ENCODE data around the gene RAPGEF5.
A peak's percentile ranks its signal among the peaks of the same experiment; 100 is the strongest.

The RAPGEF5 gene

GRCh38 chr7:22240904-22241571 is 115.9 kb downstream of the RAPGEF5 start:
- H3K36me3 ChIP-seq: peaks cover 54% of the 10 kb centered on the region
- no peaks in the 10 kb centered on the region for H3K27me3 ChIP-seq
- H3K9ac ChIP-seq: no peak overlapping the region
- no peaks in the 10 kb centered on the region for H4K20me1 ChIP-seq
- H3K9me3 ChIP-seq: peaks cover 11% of the 10 kb centered on the region
- no peak for TF ChIP-seq Cebpa-rat (IDR thresholded peaks at IDR 0.05)
- H3K4me2 ChIP-seq: no peak overlapping the region
- H3K27ac ChIP-seq: no peak overlapping the region
- no peaks in the 10 kb centered on the region for H3K4me1 ChIP-seq
- H3K4me3 ChIP-seq: no peak overlapping the region

- Histone ChIP-seq H3K9me3 (no peaks in the 10 kb centered on the region), H3K9ac (no peak overlapping the region), H3K36me3 (peaks cover 33% of the 10 kb centered on the region), H3K4me1 (no peaks in the 10 kb centered on the region), H3K4me3 (no peak overlapping the region), H3K27ac (no peak overlapping the region), H3K27me3 (no peaks in the 10 kb centered on the region), H4K20me1 (no peaks in the 10 kb centered on the region), H3K4me2 (no peak overlapping the region)
- TF ChIP-seq Cebpa-rat (IDR thresholded peaks at IDR 0.05): no peak
These were observed 118.3 kb downstream of the RAPGEF5 start for GRCh38 chr7:22238354-22239311.

- Histone ChIP-seq H4K20me1 (no peaks in the 10 kb centered on the region), H3K9ac (no peak overlapping the region), H3K27ac (no peak overlapping the region), H3K36me3 (peaks cover 22% of the 10 kb centered on the region), H3K4me2 (no peak overlapping the region), H3K27me3 (no peaks in the 10 kb centered on the region), H3K9me3 (no peaks in the 10 kb centered on the region), H3K4me3 (no peak overlapping the region), H3K4me1 (no peaks in the 10 kb centered on the region)
- TF ChIP-seq Cebpa-rat (IDR thresholded peaks at IDR 0.05): no peak
These were observed 121.8 kb downstream of the RAPGEF5 start for GRCh38 chr7:22235134-22235533.

GRCh38 chr7:22234227-22234626 is 122.7 kb downstream of the RAPGEF5 start:
- no peaks in the 10 kb centered on the region for H3K4me1 ChIP-seq
- H3K4me3 ChIP-seq: no peak overlapping the region
- H3K27ac ChIP-seq: no peak overlapping the region
- H3K27me3 ChIP-seq: no peaks in the 10 kb centered on the region
- no peak overlapping the region for H3K4me2 ChIP-seq
- H3K9me3 ChIP-seq: no peaks in the 10 kb centered on the region
- no peaks in the 10 kb centered on the region for H4K20me1 ChIP-seq
- peaks cover 27% of the 10 kb centered on the region for H3K36me3 ChIP-seq
- TF ChIP-seq Cebpa-rat (IDR thresholded peaks at IDR 0.05): no peak
- no peak overlapping the region for H3K9ac ChIP-seq

GRCh38 chr7:22231806-22232205 is 125.1 kb downstream of the RAPGEF5 start:
- Histone ChIP-seq H3K36me3 (peaks cover 31% of the 10 kb centered on the region), H3K27ac (no peak overlapping the region), H4K20me1 (no peaks in the 10 kb centered on the region), H3K27me3 (no peaks in the 10 kb centered on the region), H3K4me2 (no peak overlapping the region), H3K4me1 (no peaks in the 10 kb centered on the region), H3K9me3 (no peaks in the 10 kb centered on the region), H3K4me3 (no peak overlapping the region), H3K9ac (no peak overlapping the region)
- no peak for TF ChIP-seq Cebpa-rat (IDR thresholded peaks at IDR 0.05)

GRCh38 chr7:22231141-22231540 is 125.8 kb downstream of the RAPGEF5 start:
- no peak for TF ChIP-seq Cebpa-rat (IDR thresholded peaks at IDR 0.05)
- Histone ChIP-seq H3K9me3 (no peaks in the 10 kb centered on the region), H3K4me1 (no peaks in the 10 kb centered on the region), H3K27ac (no peak overlapping the region), H3K9ac (no peak overlapping the region), H4K20me1 (no peaks in the 10 kb centered on the region), H3K27me3 (no peaks in the 10 kb centered on the region), H3K4me2 (no peak overlapping the region), H3K4me3 (no peak overlapping the region), H3K36me3 (peaks cover 30% of the 10 kb centered on the region)

GRCh38 chr7:22230238-22230637 is 126.7 kb downstream of the RAPGEF5 start:
- H3K27me3 ChIP-seq: no peaks in the 10 kb centered on the region
- H3K36me3 ChIP-seq: peaks cover 30% of the 10 kb centered on the region
- no peak overlapping the region for H3K27ac ChIP-seq
- H3K9ac ChIP-seq: no peak overlapping the region
- no peaks in the 10 kb centered on the region for H3K4me1 ChIP-seq
- H3K4me2 ChIP-seq: no peak overlapping the region
- no peak overlapping the region for H3K4me3 ChIP-seq
- no peaks in the 10 kb centered on the region for H3K9me3 ChIP-seq
- TF ChIP-seq Cebpa-rat (IDR thresholded peaks at IDR 0.05): no peak
- no peaks in the 10 kb centered on the region for H4K20me1 ChIP-seq

- Histone ChIP-seq H3K36me3 (peaks cover 37% of the 10 kb centered on the region), H3K27ac (no peak overlapping the region), H3K9me3 (no peaks in the 10 kb centered on the region), H3K27me3 (no peaks in the 10 kb centered on the region), H3K9ac (no peak overlapping the region), H3K4me3 (no peak overlapping the region), H3K4me2 (no peak overlapping the region), H4K20me1 (no peaks in the 10 kb centered on the region), H3K4me1 (no peaks in the 10 kb centered on the region)
- no peak for TF ChIP-seq Cebpa-rat (IDR thresholded peaks at IDR 0.05)
These were observed 127.8 kb downstream of the RAPGEF5 start for GRCh38 chr7:22229148-22229547.

GRCh38 chr7:22223807-22224206 is 133.1 kb downstream of the RAPGEF5 start:
- no peak for TF ChIP-seq Cebpa-rat (IDR thresholded peaks at IDR 0.05)
- no peak overlapping the region for H3K9ac ChIP-seq
- peaks cover 16% of the 10 kb centered on the region for H3K4me1 ChIP-seq
- peaks cover 28% of the 10 kb centered on the region for H3K9me3 ChIP-seq
- peaks cover 62% of the 10 kb centered on the region for H3K36me3 ChIP-seq
- H3K4me3 ChIP-seq: no peak overlapping the region
- no peak overlapping the region for H3K4me2 ChIP-seq
- no peaks in the 10 kb centered on the region for H3K27me3 ChIP-seq
- H3K27ac ChIP-seq: no peak overlapping the region
- no peaks in the 10 kb centered on the region for H4K20me1 ChIP-seq

GRCh38 chr7:22220941-22221340 is 136.0 kb downstream of the RAPGEF5 start:
- Histone ChIP-seq H3K9me3 (peaks cover 28% of the 10 kb centered on the region), H3K4me3 (no peak overlapping the region), H3K27me3 (no peaks in the 10 kb centered on the region), H4K20me1 (no peaks in the 10 kb centered on the region), H3K4me2 (peak overlapping the region; percentile 56), H3K36me3 (peaks cover 76% of the 10 kb centered on the region), H3K4me1 (peaks cover 16% of the 10 kb centered on the region), H3K9ac (no peak overlapping the region), H3K27ac (peak overlapping the region; percentile 14; the same call in 1 of the 2 replicates)
- no peak for TF ChIP-seq Cebpa-rat (IDR thresholded peaks at IDR 0.05)

Data from BLaER1 (cell line).